ENCODE results near the gene PRPF39. TPM values are rescaled to one million over a fixed set of nuclear protein-coding genes. Genes with fewer than 3 reads are reported as not detected.

The PRPF39 gene
- total RNA-seq, 4 donors from 2014 or later: 11.7 to 33.6 (median 16.8) TPM

- TF ChIP-seq POLR2AphosphoS5 (IDR thresholded peaks at IDR 0.05) (no peak), POLR2A (IDR thresholded peaks at IDR 0.05; ENCODE audit: low read depth) (no peak), EP300 (IDR thresholded peaks at IDR 0.05) (no peak)
- TF ChIP-seq, protein P1, sequence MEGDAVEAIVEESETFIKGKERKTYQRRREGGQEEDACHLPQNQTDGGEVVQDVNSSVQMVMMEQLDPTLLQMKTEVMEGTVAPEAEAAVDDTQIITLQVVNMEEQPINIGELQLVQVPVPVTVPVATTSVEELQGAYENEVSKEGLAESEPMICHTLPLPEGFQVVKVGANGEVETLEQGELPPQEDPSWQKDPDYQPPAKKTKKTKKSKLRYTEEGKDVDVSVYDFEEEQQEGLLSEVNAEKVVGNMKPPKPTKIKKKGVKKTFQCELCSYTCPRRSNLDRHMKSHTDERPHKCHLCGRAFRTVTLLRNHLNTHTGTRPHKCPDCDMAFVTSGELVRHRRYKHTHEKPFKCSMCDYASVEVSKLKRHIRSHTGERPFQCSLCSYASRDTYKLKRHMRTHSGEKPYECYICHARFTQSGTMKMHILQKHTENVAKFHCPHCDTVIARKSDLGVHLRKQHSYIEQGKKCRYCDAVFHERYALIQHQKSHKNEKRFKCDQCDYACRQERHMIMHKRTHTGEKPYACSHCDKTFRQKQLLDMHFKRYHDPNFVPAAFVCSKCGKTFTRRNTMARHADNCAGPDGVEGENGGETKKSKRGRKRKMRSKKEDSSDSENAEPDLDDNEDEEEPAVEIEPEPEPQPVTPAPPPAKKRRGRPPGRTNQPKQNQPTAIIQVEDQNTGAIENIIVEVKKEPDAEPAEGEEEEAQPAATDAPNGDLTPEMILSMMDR (IDR thresholded peaks at IDR 0.05): no peak
- no peaks in the 10 kb centered on the region for H3K4me1 ChIP-seq
- 97% methylated on average over 4 of the region's 4 CpGs for WGBS
- no peak for DNase-seq (ENCODE audit: extremely low spot score)
- no peaks in the 10 kb centered on the region for H3K27me3 ChIP-seq
- H3K4me3 ChIP-seq: no peak overlapping the region
- no peak overlapping the region for H3K27ac ChIP-seq (replicated peaks in 1 of 4)
- H3K36me3 ChIP-seq: peaks cover 5 to 72% (median 49%) of the 10 kb centered on the region in 4 donors
- intact Hi-C loops (cut with DNase I): no loop called here
- H3K9me3 ChIP-seq: peaks cover 0 to 7% (median 0%) of the 10 kb centered on the region in 4 donors
Measured at GRCh38 chr14:45051896-45052295, 32.0 kb upstream of the PRPF39 start.

DNA sequence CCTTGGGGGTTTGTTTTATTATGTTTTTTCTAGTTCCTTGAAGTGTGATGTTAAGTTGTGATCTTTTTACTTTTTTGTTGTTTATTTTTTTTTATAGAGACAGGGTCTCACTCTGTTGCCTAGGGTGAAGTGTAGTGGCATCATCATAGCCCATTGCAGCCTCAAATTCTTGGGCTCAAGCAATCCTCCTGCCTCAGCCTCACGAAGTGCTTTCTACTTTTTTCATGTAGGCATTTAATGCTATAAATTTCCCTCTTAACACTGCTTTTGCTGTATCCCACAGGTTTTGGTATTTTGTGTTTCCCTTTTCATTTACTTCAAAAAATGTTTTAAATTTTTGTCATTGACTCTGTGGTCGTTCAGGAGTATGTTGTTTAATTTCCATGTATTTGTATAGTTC is 26.6 kb upstream of the PRPF39 start:
- no peak for TF ChIP-seq POLR2AphosphoS5 (IDR thresholded peaks at IDR 0.05)
- TF ChIP-seq EP300 (IDR thresholded peaks at IDR 0.05): no peak
- no peak for TF ChIP-seq POLR2A (IDR thresholded peaks at IDR 0.05; ENCODE audit: low read depth)
- TF ChIP-seq, protein P1 (IDR thresholded peaks at IDR 0.05): no peak
- no peak overlapping the region for H3K4me3 ChIP-seq
- no peaks in the 10 kb centered on the region for H3K27me3 ChIP-seq
- peaks cover 0 to 7% (median 0%) of the 10 kb centered on the region in 4 donors for H3K9me3 ChIP-seq
- H3K27ac ChIP-seq (replicated peaks in 1 of 4): no peak overlapping the region
- DNase-seq (ENCODE audit: extremely low spot score): no peak
- H3K4me1 ChIP-seq: no peaks in the 10 kb centered on the region
- peaks cover 0 to 31% (median 28%) of the 10 kb centered on the region in 4 donors for H3K36me3 ChIP-seq
- WGBS: 93% methylated on average over 2 of the region's 2 CpGs
- intact Hi-C loops (cut with DNase I): no loop called here

GRCh38 chr14:45057881-45058364 is 26.0 kb upstream of the PRPF39 start:
- intact Hi-C loops (cut with DNase I): no loop called here
- TF ChIP-seq POLR2AphosphoS5 (IDR thresholded peaks at IDR 0.05): no peak
- TF ChIP-seq EP300 (IDR thresholded peaks at IDR 0.05): no peak
- TF ChIP-seq, protein P1 (IDR thresholded peaks at IDR 0.05): no peak
- TF ChIP-seq POLR2A (IDR thresholded peaks at IDR 0.05; ENCODE audit: low read depth): no peak
- peaks cover 0 to 25% (median 24%) of the 10 kb centered on the region in 4 donors for H3K36me3 ChIP-seq
- no peak overlapping the region for H3K27ac ChIP-seq (replicated peaks in 1 of 4)
- H3K27me3 ChIP-seq: no peaks in the 10 kb centered on the region
- no peak overlapping the region for H3K4me3 ChIP-seq
- H3K4me1 ChIP-seq: no peaks in the 10 kb centered on the region
- H3K9me3 ChIP-seq: peaks cover 0 to 7% (median 0%) of the 10 kb centered on the region in 4 donors
- no peak for DNase-seq (ENCODE audit: extremely low spot score)

DNA sequence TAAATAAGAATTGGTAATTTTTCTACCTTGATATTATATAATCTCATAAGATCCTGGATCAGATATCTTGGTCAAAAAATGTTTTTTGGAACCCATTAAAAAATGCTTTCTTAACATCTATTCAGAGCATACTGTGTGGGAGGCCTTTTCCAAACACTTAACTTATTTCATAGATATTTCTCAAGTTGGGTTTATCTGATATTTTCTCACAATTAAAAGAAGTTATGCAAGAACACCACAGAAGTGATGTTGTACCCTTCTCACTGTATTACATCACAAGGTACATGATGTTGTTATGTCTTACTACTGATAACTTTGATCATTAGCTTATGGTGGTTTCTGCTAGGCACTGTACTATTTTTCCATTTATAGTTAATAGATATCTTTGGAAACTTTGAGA is 23.4 kb upstream of the PRPF39 start:
- H3K27me3 ChIP-seq: no peaks in the 10 kb centered on the region
- intact Hi-C loops (cut with DNase I): no loop called here
- DNase-seq (ENCODE audit: extremely low spot score): no peak
- peaks cover 0 to under 1% (median 0%) of the 10 kb centered on the region in 4 donors for H3K36me3 ChIP-seq
- no peak for TF ChIP-seq EP300 (IDR thresholded peaks at IDR 0.05)
- TF ChIP-seq, protein P1 (IDR thresholded peaks at IDR 0.05): no peak
- TF ChIP-seq POLR2AphosphoS5 (IDR thresholded peaks at IDR 0.05): no peak
- TF ChIP-seq POLR2A (IDR thresholded peaks at IDR 0.05; ENCODE audit: low read depth): no peak
- no peak overlapping the region for H3K27ac ChIP-seq (replicated peaks in 1 of 4)
- peaks cover 0 to 7% (median 0%) of the 10 kb centered on the region in 4 donors for H3K9me3 ChIP-seq
- no peak overlapping the region for H3K4me3 ChIP-seq
- peaks cover 2 to 7% (median 7%) of the 10 kb centered on the region in 4 donors for H3K4me1 ChIP-seq

DNA sequence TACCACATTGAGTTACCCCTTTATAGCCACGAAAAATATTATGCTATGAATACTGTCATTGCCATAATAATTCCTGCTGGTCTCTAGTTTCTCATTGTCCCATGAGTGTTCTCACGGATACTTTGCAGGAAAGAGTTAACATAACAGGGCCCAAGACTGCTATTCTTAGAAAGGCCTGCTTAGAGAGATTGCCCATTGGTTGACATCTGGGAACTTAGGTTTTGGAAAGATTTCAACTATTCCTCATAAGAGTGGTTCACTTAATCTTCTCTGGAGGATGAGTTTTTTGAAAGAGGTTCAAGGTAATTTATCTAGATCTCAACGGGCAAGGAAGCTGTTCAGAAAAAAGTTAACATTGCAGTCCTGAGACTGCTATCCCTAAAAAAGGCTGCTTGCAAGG is 18.4 kb upstream of the PRPF39 start:
- peaks cover 0 to 12% (median 3%) of the 10 kb centered on the region in 4 donors for H3K36me3 ChIP-seq
- H3K4me1 ChIP-seq: peaks cover 6 to 18% (median 15%) of the 10 kb centered on the region in 4 donors
- H3K4me3 ChIP-seq: no peak overlapping the region
- TF ChIP-seq, protein P1 (IDR thresholded peaks at IDR 0.05): no peak
- TF ChIP-seq EP300 (IDR thresholded peaks at IDR 0.05) (no peak), POLR2AphosphoS5 (IDR thresholded peaks at IDR 0.05) (no peak), POLR2A (IDR thresholded peaks at IDR 0.05; ENCODE audit: low read depth) (no peak)
- WGBS: 36% methylated on average over 3 of the region's 3 CpGs
- H3K27ac ChIP-seq (replicated peaks in 1 of 4): peak overlapping the region in 2 of 4 donors; percentile 48 to 49
- DNase-seq (ENCODE audit: extremely low spot score): no peak
- H3K9me3 ChIP-seq: no peaks in the 10 kb centered on the region
- intact Hi-C loops (cut with DNase I): no loop called here
- no peaks in the 10 kb centered on the region for H3K27me3 ChIP-seq

All from esophagus muscularis mucosa (tissue), 4 donors.